Upper lobe of left lung (tissue), 4 donors: ENCODE data around the gene PRKCE.
A peak's percentile ranks its signal among the peaks of the same experiment; 100 is the strongest.

Experiments
- POLR2A ChIP-seq, 4 donors: fragments of 450-650 bp; IDR thresholded peaks; one replicate each; pipeline ENCODE4 v1.5.1; 2016 to 2017; ENCODE audit warnings: antibody characterized with exemption in 4 of 4, mild to moderate bottlenecking in 2 of 4
- POLR2AphosphoS5 ChIP-seq, 2 donors: sonication (generic); formaldehyde crosslinking; IDR thresholded peaks; one replicate each; pipeline ENCODE4 v1.5.1; 2017; ENCODE audit warnings: antibody characterized with exemption in 2 of 2
- TF ChIP-seq, protein P1 (sequence below), 6 experiments: fragments of 450-650 bp in 4 of 6; fragments of 200-600 bp in 2 of 6; sonication (generic) in 2 of 6; IDR thresholded peaks; one replicate each; pipeline ENCODE4 v1.5.1; 2016 to 2019; ENCODE audit warnings: antibody characterized with exemption in 6 of 6

DNA sequence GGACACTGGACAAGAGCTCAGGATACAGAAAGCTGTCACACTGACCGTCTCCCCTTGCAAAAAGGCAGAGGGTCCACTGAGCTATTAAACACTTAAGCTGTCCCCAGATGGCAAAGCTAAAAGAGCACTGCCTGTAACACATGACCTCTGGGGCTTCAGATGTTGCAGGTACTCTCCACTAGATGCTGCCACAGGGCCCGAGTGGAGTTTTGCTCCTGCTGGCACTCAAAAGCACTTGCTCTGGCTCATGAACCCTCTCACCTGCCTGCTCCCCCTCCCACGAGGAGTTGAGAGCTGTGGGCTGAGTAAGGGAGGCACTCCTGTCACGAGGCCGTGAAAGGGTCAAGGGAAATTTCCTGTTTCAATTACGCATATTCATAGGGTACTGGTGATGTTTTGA, 227.9 kb downstream of the PRKCE start:
- TF ChIP-seq, protein P1, sequence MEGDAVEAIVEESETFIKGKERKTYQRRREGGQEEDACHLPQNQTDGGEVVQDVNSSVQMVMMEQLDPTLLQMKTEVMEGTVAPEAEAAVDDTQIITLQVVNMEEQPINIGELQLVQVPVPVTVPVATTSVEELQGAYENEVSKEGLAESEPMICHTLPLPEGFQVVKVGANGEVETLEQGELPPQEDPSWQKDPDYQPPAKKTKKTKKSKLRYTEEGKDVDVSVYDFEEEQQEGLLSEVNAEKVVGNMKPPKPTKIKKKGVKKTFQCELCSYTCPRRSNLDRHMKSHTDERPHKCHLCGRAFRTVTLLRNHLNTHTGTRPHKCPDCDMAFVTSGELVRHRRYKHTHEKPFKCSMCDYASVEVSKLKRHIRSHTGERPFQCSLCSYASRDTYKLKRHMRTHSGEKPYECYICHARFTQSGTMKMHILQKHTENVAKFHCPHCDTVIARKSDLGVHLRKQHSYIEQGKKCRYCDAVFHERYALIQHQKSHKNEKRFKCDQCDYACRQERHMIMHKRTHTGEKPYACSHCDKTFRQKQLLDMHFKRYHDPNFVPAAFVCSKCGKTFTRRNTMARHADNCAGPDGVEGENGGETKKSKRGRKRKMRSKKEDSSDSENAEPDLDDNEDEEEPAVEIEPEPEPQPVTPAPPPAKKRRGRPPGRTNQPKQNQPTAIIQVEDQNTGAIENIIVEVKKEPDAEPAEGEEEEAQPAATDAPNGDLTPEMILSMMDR (IDR thresholded peaks at IDR 0.05), result peak in 2 of 6 experiments; percentile 23 to 42
- TF ChIP-seq POLR2A (IDR thresholded peaks at IDR 0.05) (no peak), POLR2AphosphoS5 (IDR thresholded peaks at IDR 0.05) (no peak)
